ENCODE data around the gene NRF1.
"Not testable (repeated sequence)": the region's sequence is repeated elsewhere in the genome, so short reads cannot be mapped to it uniquely, and the experiment has no call there.

The NRF1 gene

GRCh38 chr7:129611246-129612111 lies at the start of gene NRF1:
NRF1 (plus strand) TSS chr7:129611720; CDS start chr7:129657352, 45,632 bp downstream.
- H3K4me3 ChIP-seq (ENCODE audit: low read length), result peak within 1 kb of the TSS; percentile 98
- H3K27me3 ChIP-seq (replicated peaks; ENCODE audit: insufficient read depth, low read length), result no peaks in the 10 kb centered on the region
- peaks cover 20% of the 10 kb centered on the region for H3K4me1 ChIP-seq (ENCODE audit: low read length)
- peak within 1 kb of the TSS; percentile 95 for H3K9ac ChIP-seq (ENCODE audit: low read length)
- peak; percentile 95 for DNase-seq
- H4K20me1 ChIP-seq (ENCODE audit: insufficient read depth, low read length), result peaks cover 11% of the 10 kb centered on the region; the same call in 1 of the 2 replicates
- H3K36me3 ChIP-seq (replicated peaks; ENCODE audit: insufficient read depth, low read length), result no peaks in the 10 kb centered on the region
- no peaks in the 10 kb centered on the region for H3K9me3 ChIP-seq (replicated peaks; ENCODE audit: insufficient read depth, low read length)
- peak within 1 kb of the TSS; percentile 69 for H3K27ac ChIP-seq (ENCODE audit: low read length)
- peaks cover 65% of the 10 kb centered on the region for H3K79me2 ChIP-seq (ENCODE audit: low read length)
- H2AFZ ChIP-seq (ENCODE audit: low read length), result peak within 1 kb of the TSS; percentile 77
- TF ChIP-seq CTCF (IDR thresholded peaks at IDR 0.05; ENCODE audit: low read length), result peak; percentile 26
- no peak for TF ChIP-seq EZH2phosphoT487 (IDR thresholded peaks at IDR 0.05; ENCODE audit: low read length)
- peak within 1 kb of the TSS; percentile 93 for H3K4me2 ChIP-seq (ENCODE audit: low read depth, low read length)
- H3K9me2 ChIP-seq (replicated peaks; ENCODE audit: insufficient read depth, low read length), result no peaks in the 10 kb centered on the region
- peaks cover 22% of the 10 kb centered on the region; the same call in 1 of the 2 replicates for H3F3A ChIP-seq (ENCODE audit: insufficient read depth, low read length)

DNA sequence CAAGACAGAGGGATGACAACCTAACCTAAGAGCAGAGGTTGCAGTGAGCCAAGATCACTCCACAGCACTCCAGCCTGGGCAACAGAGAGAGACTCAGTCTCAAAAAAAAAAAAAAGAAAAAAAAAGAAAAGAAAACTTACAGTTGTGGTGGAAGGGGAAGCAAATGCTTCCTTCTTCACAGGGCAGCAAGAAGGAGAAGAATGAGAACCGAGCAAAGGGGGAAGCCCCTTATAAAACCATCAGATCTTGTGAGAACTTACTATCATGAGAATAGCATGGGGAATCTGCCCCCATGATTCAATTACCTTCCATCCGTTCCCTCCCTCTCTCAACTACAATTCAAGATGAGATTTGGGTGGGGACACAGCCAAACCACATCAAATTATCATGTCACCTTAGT lies 45.2 kb upstream of the NRF1 start:
- DNase-seq; H3K9me2 ChIP-seq (replicated peaks; ENCODE audit: insufficient read depth, low read length); H3F3A ChIP-seq (ENCODE audit: insufficient read depth, low read length); H4K20me1 ChIP-seq (ENCODE audit: insufficient read depth, low read length); H3K4me3 ChIP-seq (ENCODE audit: low read length); H3K27me3 ChIP-seq (replicated peaks; ENCODE audit: insufficient read depth, low read length); H3K79me2 ChIP-seq (ENCODE audit: low read length); H3K9me3 ChIP-seq (replicated peaks; ENCODE audit: insufficient read depth, low read length); H3K36me3 ChIP-seq (replicated peaks; ENCODE audit: insufficient read depth, low read length); H3K27ac ChIP-seq (ENCODE audit: low read length); H3K9ac ChIP-seq (ENCODE audit: low read length); H2AFZ ChIP-seq (ENCODE audit: low read length); H3K4me1 ChIP-seq (ENCODE audit: low read length); H3K4me2 ChIP-seq (ENCODE audit: low read depth, low read length): not testable (repeated sequence)

DNA sequence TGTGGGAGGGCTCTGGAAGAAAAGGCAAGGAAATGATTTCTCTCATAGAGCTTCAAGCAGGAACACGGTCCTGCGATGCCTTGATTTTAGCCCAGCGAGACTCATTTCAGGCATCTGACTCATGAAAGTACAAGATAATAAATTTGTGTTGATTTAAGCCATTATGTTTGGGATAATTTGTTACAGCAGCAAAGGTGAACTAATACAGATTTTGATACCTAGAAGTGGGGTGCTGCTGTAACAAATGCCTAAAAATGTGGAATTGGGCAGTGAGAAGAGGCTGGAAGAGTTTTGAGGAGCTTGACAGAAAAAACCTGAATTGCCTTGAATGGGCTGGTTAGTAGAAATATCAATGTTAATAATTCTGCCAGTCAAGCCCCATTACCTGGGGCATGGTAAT lies 44.1 kb upstream of the NRF1 start:
- Histone ChIP-seq H3K4me1 (ENCODE audit: low read length) (no peaks in the 10 kb centered on the region), H3K4me3 (ENCODE audit: low read length) (no peak overlapping the region), H3K4me2 (ENCODE audit: low read depth, low read length) (no peak overlapping the region), H3K36me3 (replicated peaks; ENCODE audit: insufficient read depth, low read length) (no peaks in the 10 kb centered on the region), H2AFZ (ENCODE audit: low read length) (no peak overlapping the region), H3K79me2 (ENCODE audit: low read length) (no peaks in the 10 kb centered on the region), H4K20me1 (ENCODE audit: insufficient read depth, low read length) (no peaks in the 10 kb centered on the region), H3K27ac (ENCODE audit: low read length) (no peak overlapping the region), H3K9ac (ENCODE audit: low read length) (no peak overlapping the region), H3K9me3 (replicated peaks; ENCODE audit: insufficient read depth, low read length) (no peaks in the 10 kb centered on the region), H3F3A (ENCODE audit: insufficient read depth, low read length) (no peaks in the 10 kb centered on the region), H3K9me2 (replicated peaks; ENCODE audit: insufficient read depth, low read length) (no peaks in the 10 kb centered on the region), H3K27me3 (replicated peaks; ENCODE audit: insufficient read depth, low read length) (no peaks in the 10 kb centered on the region)
- DNase-seq, result no peak
- TF ChIP-seq EZH2 (optimal IDR thresholded peaks at IDR 0.05; ENCODE audit: low read depth, low read length) (no peak), CTCF (IDR thresholded peaks at IDR 0.05; ENCODE audit: low read length) (no peak), EZH2phosphoT487 (IDR thresholded peaks at IDR 0.05; ENCODE audit: low read length) (no peak)

GRCh38 chr7:129568240-129568639 lies 43.3 kb upstream of the NRF1 start:
- H3F3A ChIP-seq (ENCODE audit: insufficient read depth, low read length), result no peaks in the 10 kb centered on the region
- DNase-seq, result no peak
- no peaks in the 10 kb centered on the region for H3K9me3 ChIP-seq (replicated peaks; ENCODE audit: insufficient read depth, low read length)
- H3K4me1 ChIP-seq (ENCODE audit: low read length), result no peaks in the 10 kb centered on the region
- H3K9ac ChIP-seq (ENCODE audit: low read length), result no peak overlapping the region
- no peaks in the 10 kb centered on the region for H4K20me1 ChIP-seq (ENCODE audit: insufficient read depth, low read length)
- no peaks in the 10 kb centered on the region for H3K27me3 ChIP-seq (replicated peaks; ENCODE audit: insufficient read depth, low read length)
- no peaks in the 10 kb centered on the region for H3K36me3 ChIP-seq (replicated peaks; ENCODE audit: insufficient read depth, low read length)
- no peaks in the 10 kb centered on the region for H3K79me2 ChIP-seq (ENCODE audit: low read length)
- H3K4me2 ChIP-seq (ENCODE audit: low read depth, low read length), result no peak overlapping the region
- H3K4me3 ChIP-seq (ENCODE audit: low read length), result no peak overlapping the region
- H3K27ac ChIP-seq (ENCODE audit: low read length), result no peak overlapping the region
- H3K9me2 ChIP-seq (replicated peaks; ENCODE audit: insufficient read depth, low read length), result no peaks in the 10 kb centered on the region
- no peak overlapping the region for H2AFZ ChIP-seq (ENCODE audit: low read length)
- no peak for TF ChIP-seq CTCF (IDR thresholded peaks at IDR 0.05; ENCODE audit: low read length)
- no peak for TF ChIP-seq EZH2phosphoT487 (IDR thresholded peaks at IDR 0.05; ENCODE audit: low read length)
- TF ChIP-seq EZH2 (optimal IDR thresholded peaks at IDR 0.05; ENCODE audit: low read depth, low read length), result no peak
